ENCODE results near the gene GRM4. TPM values are rescaled to one million over a fixed set of nuclear protein-coding genes. Genes with fewer than 3 reads are reported as not detected.

GRM4 gene
- total RNA-seq, 1 donor from 2014 or later = 0.19 TPM

DNA sequence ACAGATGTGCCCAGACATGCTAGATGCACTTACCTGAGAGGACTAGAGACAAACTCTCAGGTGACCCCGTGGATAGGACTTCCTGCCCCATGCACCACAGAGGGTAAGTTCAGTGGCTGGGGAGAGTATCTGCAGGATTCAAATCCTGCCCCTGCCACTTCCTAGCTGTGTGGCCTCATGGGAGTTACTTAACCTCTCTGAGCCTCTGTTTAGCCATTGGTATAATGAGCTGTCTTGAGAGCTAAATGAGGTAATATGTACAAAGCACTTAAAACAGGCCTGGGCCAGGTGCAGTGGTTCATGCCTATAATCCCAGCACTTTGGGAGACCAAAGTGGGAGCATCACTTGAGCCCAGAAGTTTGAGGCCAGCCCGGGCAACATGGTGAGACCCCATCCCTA is 59.3 kb downstream of the GRM4 start:
- DNase-seq (ENCODE audit: low read depth) = no peak

DNA sequence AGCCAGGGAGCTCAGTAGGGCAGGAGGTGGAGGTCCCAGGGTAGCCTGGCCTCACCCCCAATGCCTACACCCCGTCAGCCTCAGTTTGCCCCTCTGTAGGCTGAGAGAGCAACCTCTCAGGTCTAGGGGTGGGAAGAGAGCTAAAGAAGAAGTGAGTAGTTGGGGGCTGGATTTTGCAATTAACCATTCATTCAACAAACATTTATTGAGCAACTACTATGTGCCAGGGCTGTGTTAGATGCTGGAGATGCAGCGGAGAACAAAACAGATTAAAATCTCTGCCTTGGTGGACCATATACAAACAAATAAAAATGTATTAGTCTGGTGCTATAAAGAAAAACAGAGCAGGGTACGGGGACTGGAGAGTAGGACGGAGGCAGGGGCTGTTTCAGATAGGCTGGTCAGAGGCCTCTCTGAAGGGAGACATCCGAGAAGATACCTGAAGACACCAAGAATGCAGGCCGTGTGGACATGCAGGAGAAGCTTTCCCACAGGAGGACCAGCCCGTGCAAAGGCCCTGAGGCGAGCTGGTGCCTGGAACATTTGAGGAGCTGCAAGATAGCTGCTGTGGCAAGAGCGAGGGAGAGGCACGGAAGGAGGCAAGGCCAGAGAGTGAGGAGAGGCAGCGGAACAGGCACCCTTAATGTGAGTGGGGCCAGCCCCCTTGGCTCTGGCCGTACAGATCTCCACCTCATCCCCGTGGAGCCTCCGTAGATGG is 60.3 kb downstream of the GRM4 start:
- no peak for DNase-seq (ENCODE audit: low read depth)

DNA sequence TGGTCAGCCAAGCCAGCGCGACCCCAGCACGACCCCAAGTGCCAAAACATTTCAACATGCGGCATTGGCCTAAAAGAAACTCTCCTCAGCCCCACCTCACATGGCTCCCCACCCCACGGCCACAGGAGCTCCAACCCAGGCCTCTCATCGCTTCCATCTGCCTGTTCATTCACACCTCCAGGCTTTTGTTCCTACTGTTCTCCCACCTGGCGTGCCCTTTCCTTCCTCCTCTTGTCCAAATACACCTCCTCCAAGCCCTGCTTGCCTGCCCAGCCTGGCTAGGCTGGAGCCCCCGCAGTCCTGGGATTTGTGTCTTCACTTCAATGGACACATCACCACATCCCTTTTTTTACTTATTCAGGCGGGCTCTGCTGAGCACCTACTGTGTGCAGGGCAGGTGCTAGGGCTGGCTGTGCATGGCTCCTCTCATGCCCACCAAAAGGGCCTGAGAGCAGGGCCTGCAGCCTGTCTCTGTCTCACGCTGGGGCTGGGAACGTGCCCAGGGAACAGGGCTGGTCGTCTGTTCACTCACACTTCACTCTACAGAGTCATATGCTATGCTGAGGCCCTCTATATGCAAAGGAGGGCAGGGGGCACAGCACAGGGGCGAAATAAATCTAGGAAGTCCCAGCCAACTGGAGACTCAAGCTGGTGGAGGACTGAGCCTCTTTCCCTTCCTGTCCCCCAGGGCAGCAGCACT is 61.1 kb downstream of the GRM4 start:
- no peak for DNase-seq (ENCODE audit: low read depth)

DNA sequence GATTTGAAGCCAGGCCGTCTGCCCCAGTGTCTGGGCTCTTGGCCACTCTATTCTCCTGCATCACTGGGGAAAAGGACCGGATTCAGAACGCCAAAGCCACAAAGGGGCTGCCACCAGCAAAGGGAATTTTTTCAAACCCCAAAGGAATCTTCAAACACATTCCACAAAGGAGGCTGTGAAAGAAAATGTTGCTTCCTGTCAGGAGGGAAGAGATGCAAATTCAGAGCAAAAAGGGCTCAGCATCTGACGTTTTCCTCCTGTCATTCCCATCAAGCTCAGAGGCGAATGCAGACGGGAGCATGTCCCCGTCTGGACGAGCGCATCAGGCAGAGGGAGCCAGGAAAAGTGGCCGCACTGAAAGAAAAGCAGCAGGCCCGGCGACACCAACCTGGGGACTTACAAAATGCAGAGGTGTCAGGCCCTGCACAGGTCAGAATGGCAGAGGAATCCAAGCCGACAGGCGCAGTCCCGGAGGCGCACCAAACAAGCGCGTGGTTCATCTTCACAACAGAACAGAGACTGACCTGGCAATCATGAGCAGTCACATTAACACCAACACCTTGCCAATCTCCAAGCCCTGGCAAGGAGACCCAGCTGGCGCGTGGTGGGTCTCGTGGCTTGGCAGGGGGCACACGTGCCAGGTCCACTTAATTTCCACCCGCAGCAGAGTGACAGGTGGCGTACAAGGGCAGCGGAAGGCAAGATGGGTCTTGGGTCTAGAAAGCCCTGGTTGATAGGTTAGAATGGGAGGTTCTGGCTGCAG is 62.8 kb downstream of the GRM4 start:
- DNase-seq (ENCODE audit: low read depth) = no peak

DNA sequence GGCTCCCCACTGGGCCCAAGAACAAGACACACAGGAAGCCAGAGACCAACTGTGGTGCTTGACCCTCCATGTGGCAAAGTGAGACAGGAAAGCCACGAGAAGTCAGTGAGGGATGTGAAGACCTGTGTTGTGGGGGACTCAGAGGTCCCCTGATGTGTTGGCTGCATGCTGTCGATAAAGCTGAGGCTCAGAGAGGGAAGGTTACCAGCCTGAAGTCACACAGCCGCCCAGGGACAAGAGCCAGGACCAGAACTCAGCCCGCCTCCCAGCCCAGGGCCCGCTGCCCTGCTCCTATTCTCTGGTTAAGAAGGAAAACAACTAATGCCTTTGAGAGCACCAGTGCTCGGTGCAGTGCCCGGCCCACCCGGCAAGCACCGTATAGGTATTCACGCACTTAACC is 63.5 kb downstream of the GRM4 start:
- DNase-seq (ENCODE audit: low read depth) = no peak

DNA sequence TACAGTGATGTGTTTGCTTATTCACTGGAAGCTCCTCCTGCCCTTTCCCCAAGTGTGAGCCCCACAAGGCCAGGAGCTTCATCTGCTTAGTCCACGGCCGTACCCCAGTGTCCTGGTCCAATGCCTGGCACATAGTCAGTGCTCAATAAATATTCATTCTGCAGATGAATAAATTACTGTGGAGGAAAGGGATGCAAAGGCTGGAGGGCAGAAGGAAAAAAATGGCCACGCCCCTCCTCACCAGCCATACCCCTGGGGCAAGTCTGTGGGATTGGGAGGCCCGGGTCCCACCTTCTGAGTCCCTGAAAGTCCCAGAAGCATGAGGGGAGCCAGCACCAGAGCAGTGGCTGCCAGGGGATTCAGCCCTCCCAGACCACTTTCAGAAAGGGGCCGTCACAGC is 65.5 kb downstream of the GRM4 start:
- no peak for DNase-seq (ENCODE audit: low read depth)

DNA sequence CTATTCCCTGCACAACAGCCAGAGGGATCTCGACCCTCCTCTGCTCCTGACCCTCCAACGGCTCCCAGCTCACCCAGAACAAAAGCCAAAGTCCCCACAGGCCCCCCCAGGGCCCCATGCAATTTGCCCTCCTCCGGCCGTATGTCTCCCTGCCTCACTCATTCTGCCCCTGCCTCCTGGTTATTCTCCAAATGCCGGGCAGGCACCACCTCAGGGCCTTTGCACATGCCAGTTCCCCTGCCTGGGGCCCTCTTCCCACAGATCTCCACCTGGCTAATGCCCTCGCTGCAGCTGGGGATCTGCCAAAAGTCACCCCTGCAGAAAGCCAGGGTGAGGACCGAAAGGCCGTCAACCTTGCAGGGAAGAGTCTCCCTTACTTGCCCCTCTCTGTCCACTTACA is 66.0 kb downstream of the GRM4 start:
- no peak for DNase-seq (ENCODE audit: low read depth)

DNA sequence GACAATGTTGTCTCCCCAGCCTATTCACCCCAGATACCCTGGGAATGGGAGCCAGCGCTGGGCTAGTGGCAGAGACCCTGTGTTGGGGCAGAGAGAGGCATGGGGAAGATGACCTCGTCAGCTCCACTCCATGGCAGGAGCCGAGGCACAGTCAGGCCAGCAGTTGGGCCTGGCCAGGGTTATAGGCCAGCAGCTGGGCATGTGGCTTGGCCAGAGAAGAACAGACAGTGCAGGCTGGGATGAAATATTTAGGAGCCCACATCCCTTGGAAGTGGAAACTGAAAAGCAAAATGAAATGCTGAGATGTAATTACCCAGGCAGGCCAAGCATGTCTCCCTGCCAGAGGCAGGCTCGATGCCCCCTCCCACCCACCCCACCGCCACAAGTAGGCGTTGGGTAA is 70.0 kb downstream of the GRM4 start:
- DNase-seq (ENCODE audit: low read depth) = peak; percentile 67

DNA sequence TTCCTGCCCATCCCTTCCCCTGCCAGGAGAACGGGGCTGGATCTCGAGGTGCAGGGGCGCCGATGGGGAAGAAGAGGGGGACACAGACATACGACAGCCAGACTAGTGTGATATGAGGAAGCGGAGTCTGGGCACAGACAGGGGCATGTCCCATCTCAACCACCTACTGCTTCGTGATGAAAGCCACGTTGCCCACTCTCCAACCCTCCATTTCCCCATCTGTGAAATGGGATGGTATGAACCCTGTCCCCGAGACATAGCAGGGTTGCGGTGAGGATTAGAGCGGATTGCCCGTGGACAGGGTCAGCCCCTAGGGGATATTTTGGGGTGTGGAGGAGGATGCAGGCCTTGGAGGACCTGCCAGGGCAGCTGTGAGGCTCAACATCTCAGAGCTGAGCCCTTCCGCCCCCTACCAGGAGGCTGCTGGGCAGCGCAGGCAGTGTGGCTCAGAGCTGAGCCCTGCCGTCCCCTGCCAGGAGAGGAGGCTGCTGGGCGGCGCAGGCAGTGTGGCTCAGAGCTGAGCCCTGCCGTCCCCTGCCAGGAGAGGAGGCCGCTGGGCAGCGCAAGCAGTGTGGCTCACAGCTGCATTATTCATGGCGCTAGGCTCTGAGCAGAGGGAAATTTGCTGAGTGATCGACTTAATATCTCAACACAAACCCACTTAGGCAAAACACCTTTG is 71.7 kb downstream of the GRM4 start:
- DNase-seq (ENCODE audit: low read depth) = peak; percentile 14

DNA sequence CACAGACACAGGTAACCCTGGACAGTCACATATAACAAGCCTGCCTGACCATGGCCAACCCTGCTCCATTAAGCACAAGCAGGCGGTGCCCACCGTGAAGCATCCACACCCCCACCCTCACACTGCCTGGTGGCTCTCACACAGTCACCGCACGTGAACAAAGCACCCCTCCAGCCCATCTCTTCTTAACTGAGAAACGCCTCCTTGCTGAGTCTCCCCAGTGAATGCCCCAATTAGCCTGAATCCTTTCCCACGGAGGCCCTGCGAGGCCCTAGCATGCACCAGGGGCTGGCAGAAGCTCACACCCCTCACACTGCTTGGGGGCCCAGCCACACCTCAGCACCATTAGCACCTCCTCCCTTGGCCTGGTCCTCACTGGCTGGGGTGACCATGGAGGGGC is 72.3 kb downstream of the GRM4 start:
- no peak for DNase-seq (ENCODE audit: low read depth)

DNA sequence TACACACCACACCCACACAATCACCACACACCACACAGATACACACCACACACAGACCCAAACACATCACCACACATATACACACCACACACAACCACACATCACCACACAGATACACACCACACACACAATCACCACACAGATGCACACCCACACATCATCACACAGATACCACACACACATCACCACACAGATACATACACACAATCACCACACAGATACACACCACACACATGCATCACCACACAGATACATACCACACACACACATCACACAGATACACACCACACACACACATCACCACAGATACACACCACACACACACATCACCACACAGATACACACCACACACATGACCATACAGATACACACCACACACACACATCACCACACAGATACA is 73.2 kb downstream of the GRM4 start:
- no peak for DNase-seq (ENCODE audit: low read depth)

DNA sequence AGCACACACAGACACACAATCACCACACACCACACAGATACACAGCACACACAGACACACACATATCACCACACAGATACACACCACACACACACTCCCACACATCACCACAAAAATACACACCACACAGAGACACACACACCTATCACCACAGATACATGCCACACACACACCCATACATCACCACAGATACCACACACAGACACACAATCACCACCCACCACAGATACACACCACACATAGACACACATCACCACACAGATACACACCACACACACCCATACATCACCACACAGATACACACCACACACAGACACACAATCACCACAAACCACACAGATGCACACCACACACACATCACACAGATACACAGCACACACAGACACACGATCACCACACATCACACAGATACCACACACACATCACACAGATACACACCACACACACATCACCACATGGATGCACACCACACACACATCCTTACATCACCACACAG is 74.0 kb downstream of the GRM4 start:
- DNase-seq (ENCODE audit: low read depth) = no peak

DNA sequence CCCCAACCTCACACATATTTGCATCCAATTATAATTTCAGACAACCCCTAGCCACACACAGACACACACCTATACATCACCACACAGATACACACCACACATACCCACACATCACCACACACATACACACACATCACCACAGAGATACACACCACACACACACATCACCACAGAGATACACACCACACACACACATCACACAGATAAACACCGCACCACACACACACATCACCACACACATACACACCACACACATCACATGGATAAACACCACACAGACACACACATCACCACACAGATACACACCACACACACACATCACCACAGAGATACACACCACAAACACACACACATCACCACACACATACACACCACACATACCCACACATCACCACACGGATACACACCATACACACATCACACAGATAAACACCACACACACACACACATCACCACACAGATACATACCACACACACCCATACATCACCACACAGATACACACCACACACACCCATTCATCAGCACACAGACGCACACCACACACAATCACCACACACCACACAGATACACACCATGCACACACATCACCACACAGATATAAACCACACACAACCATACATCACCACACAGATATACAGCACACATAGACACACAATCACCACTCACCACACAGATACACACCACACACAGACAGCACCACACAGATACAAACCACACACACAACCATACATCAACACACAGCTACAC is 74.6 kb downstream of the GRM4 start:
- DNase-seq (ENCODE audit: low read depth) = no peak

DNA sequence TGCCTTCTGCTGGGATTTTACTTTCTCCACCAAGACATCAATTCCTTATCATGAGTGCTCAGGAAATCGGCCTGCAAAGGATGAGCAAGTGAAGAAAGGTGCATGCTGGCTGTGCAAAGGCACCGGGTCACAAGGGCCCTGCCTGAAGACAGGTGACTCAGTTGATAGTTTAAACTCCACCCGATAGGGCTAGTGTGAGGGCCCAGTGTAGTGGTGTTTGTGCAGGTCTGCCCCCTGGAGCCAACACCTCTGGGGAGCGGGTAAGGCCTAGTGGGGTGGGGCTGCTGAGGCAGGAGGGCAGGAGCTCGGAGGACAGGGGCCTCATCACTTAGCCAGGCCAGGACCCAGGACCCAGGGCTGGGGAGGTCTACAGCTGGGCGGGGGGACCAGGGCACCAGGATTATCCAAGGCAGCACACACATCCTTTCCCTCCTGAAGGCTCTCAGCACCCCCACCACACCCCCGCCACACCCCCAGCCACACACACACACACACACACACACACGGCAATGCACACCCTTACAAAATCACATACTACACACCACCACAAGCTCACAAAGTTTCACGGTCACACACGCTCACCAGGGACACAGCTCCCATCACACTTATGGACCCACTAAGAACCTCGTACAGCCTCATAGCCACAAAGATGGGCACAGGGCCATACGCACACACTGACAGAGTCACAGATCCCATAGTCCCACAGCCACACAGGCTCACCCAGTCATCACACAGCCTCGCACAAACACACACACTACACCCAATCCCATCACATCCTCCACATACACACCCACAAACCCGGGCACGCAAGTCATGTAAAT is 75.4 kb downstream of the GRM4 start:
- no peak for DNase-seq (ENCODE audit: low read depth)

DNA sequence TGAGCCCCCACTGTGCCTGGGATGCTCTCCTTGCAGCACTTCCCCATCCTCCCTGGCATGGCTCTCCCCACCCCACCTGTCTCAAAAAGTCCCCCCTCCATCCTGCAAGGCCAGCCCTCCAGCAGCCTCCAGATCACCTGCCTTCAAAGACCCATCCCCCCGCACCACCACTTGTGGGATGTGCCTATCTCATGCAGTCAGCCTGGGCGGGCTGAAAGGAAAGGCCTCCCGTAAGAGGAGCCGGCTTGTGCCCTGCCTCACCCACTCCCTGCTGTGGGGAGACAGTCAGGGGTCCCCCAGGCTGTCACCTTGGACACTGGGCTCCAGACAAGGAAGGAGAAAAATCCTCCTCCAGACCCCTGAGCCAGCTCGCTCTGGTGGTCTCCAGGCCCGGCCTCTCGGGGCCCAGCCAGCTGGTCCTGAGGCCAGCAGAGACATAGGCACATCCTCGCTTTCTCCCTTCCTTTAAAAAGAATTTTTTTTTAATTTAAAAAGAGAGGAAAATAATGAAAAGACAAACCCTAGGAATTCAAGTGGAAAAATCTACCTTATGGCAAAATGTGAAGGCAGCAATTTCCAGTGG is 77.3 kb downstream of the GRM4 start:
- DNase-seq (ENCODE audit: low read depth) = no peak

DNA sequence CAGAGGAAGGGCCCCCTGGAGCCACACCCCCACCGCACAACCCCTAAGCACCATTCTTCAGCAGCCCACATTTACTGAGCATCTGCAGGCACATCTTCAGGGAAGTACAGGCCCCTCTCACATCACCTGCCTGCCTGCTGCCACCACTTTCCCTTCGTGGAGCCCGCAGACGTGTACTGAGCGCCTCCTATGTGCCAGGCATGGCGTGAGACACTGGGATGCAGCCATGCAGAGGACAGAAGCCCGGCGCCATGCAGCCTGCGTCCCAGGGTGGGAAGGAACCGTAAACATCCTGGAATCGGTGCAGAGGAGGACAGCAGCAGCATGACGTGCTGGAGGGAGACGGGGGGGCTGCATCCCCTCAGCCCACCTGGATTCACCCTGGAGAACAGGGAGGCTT is 78.1 kb downstream of the GRM4 start:
- DNase-seq (ENCODE audit: low read depth) = no peak

DNA sequence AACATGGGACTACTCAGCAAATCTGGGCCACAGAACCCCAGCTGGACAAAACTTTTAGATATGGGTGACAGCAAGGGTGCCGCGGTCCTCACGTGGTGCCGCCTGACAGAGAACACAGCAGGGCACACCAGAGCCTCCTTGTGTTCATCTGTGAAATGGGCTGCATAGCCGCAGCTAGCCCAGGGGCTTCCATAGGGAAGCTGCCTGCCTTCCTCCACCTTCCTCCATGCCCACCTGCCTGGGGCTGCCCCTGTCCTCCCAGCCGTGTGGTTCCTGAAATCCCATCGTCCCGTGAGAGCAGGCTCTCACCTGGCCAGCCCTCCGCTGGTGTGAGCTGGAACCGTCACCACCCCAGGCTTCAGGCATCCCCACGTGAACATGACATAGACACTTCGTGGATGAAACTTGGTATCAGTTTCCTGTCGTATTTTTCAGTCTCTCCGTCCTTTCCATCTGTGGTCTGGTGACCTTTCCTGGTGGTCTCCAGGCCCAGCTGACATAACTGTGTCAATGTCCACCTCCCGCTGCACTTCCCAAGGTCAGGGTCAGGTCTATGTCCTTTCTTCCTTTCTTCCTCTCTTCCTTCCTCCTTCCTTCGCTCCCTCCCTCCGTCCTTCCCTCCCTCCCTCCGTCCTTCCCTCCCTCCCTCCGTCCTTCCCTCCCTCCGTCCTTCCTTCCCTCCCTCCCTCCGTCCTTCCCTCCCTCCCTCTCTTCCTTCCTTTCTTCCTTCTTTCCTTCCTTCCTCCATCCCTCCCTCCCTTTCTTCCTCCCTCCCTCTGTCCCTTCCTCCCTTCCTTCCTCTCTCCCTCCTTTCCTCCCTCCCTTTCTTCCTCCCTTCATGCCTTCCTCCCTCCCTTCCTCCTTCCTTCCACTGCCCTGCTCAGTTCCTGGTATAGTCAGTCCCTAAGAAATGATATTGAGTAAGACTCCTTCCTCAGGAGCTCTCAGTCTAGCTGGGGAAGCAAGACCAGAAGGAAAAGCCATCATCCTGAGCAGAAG is 78.8 kb downstream of the GRM4 start:
- DNase-seq (ENCODE audit: low read depth) = no peak

DNA sequence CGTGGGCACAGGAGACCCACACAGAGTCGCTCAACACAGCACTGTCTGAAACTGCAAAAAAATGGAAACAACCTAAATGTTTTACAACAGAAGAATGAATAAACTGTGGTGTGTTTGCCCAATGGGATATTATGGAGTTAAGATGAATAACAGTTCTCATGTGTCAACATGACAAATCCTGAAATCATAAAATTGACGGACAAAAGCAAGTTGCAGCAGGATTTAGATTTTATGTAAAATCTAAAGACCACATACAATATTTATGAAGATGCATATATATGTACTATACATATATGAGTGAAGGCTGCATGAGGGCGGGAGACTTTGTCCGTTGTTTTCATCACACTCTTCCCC is 79.7 kb downstream of the GRM4 start:
- DNase-seq (ENCODE audit: low read depth) = no peak
